Measurements from ENCODE around the gene TMEM52.

The TMEM52 gene

DNA sequence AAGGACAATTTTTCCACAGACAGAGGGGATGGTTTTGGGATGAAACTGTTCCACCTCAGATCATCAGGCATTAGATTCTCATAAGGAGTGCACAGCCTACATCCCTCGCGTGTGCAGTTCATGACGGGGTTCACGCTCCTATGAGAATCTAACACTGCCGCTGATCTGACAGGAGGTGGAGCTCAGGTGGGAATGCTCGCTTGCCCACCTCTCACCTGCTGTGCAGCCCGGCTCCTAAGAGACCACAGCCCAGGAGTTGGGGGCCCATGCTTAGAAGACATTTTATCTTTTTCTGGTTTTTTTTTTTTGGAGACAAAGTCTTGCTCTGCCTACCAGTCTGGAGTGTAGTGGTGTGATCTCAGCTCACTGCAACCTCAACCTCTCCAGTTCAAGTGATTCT, 44.2 kb downstream of the TMEM52 start:
- TF ChIP-seq SETDB1 (IDR thresholded peaks at IDR 0.05; ENCODE audit: insufficient read length, low read length) (peak; percentile 30), ZNF214 (tag by site-specific recombination; IDR thresholded peaks at IDR 0.05; ENCODE audit: borderline replicate concordance) (no peak), ZNF677 (tag by site-specific recombination; IDR thresholded peaks at IDR 0.05) (peak; percentile 72)
- Histone ChIP-seq H3K4me3 (ENCODE audit: low read depth, low read length) (no peak overlapping the region), H3K27ac (ENCODE audit: extremely low read depth, low read depth, low read length) (no peak overlapping the region), H3K9me3 (ENCODE audit: control insufficient read depth, insufficient read depth, low read depth, low read length) (no peaks in the 10 kb centered on the region), H3K4me1 (ENCODE audit: control insufficient read depth, insufficient read depth, low read length) (no peaks in the 10 kb centered on the region; the same call in 1 of the 2 replicates), H3K36me3 (ENCODE audit: control insufficient read depth in 2 of 2, insufficient read depth in 1 of 2, low read length in 2 of 2) (peaks cover 10 to 63% of the 10 kb centered on the region in 2 experiments; a peak in 2 of 3 replicates)
- POLR2A ChIA-PET: interaction anchor here (0.6 to 1.3 kb wide), 4 partner anchors 10 to 93 kb away, joined by 3 to 6 read pairs (median 4); no protein-coding TSS in a partner anchor
- CTCF ChIA-PET: interaction anchor here (0.9 to 1.1 kb wide), 2 partner anchors 10 to 170 kb away, joined by 3 to 4 read pairs; no protein-coding TSS in a partner anchor

- Histone ChIP-seq H3K27ac (ENCODE audit: extremely low read depth, low read depth, low read length) (no peak overlapping the region), H3K9me3 (ENCODE audit: control insufficient read depth, insufficient read depth, low read depth, low read length) (no peaks in the 10 kb centered on the region), H3K36me3 (ENCODE audit: control insufficient read depth in 2 of 2, insufficient read depth in 1 of 2, low read length in 2 of 2) (peaks cover 10 to 49% of the 10 kb centered on the region in 2 experiments; a peak in 2 of 3 replicates), H3K4me3 (ENCODE audit: low read depth, low read length) (no peak overlapping the region), H3K4me1 (ENCODE audit: control insufficient read depth, insufficient read depth, low read length) (no peaks in the 10 kb centered on the region; the same call in 1 of the 2 replicates)
- ChIA-PET POLR2A (interaction anchor here (1.4 kb wide), 1 partner anchor 10 kb away, joined by 4 read pairs; no protein-coding TSS in a partner anchor), CTCF (no interaction called here)
- TF ChIP-seq ZFHX2 (tag by site-specific recombination; conservative IDR thresholded peaks at IDR 0.05): peak; percentile 76
- TF ChIP-seq ZNF624 (tag by site-specific recombination; IDR thresholded peaks at IDR 0.05): no peak
- no peak for TF ChIP-seq ZNF221 (tag by site-specific recombination; IDR thresholded peaks at IDR 0.05; ENCODE audit: borderline replicate concordance)
- no peak for TF ChIP-seq ZNF37A (tag by site-specific recombination; IDR thresholded peaks at IDR 0.05)
- TF ChIP-seq IKZF3 (tag by site-specific recombination; IDR thresholded peaks at IDR 0.05): no peak
- TF ChIP-seq EGR2 (tag by site-specific recombination; IDR thresholded peaks at IDR 0.05; ENCODE audit: low read depth): peak; percentile 76
- no peak for TF ChIP-seq ZNF514 (tag by site-specific recombination; IDR thresholded peaks at IDR 0.05)
- TF ChIP-seq PRDM6 (tag by site-specific recombination; IDR thresholded peaks at IDR 0.05): no peak
- no peak for TF ChIP-seq ZNF292 (tag by site-specific recombination; IDR thresholded peaks at IDR 0.05; ENCODE audit: borderline replicate concordance, low read depth)
- TF ChIP-seq ZNF645 (tag by site-specific recombination; IDR thresholded peaks at IDR 0.05): no peak
- TF ChIP-seq, protein P1, sequence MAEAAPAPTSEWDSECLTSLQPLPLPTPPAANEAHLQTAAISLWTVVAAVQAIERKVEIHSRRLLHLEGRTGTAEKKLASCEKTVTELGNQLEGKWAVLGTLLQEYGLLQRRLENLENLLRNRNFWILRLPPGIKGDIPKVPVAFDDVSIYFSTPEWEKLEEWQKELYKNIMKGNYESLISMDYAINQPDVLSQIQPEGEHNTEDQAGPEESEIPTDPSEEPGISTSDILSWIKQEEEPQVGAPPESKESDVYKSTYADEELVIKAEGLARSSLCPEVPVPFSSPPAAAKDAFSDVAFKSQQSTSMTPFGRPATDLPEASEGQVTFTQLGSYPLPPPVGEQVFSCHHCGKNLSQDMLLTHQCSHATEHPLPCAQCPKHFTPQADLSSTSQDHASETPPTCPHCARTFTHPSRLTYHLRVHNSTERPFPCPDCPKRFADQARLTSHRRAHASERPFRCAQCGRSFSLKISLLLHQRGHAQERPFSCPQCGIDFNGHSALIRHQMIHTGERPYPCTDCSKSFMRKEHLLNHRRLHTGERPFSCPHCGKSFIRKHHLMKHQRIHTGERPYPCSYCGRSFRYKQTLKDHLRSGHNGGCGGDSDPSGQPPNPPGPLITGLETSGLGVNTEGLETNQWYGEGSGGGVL (tag by site-specific recombination; IDR thresholded peaks at IDR 0.05): no peak
These were observed 45.9 kb downstream of the TMEM52 start for GRCh38 chr1:1873186-1873585.

GRCh38 chr1:1872329-1872994, 46.6 kb downstream of the TMEM52 start:
- H3K27ac ChIP-seq (ENCODE audit: extremely low read depth, low read depth, low read length): no peak overlapping the region; the same call in 1 of the 2 replicates
- no peaks in the 10 kb centered on the region for H3K9me3 ChIP-seq (ENCODE audit: control insufficient read depth, insufficient read depth, low read depth, low read length)
- POLR2A ChIA-PET: interaction anchor here (0.6 to 1.2 kb wide), 2 partner anchors 27 to 223 kb away, joined by 3 read pairs; no protein-coding TSS in a partner anchor
- no peak overlapping the region for H3K4me3 ChIP-seq (ENCODE audit: low read depth, low read length)
- H3K36me3 ChIP-seq (ENCODE audit: control insufficient read depth in 2 of 2, insufficient read depth in 1 of 2, low read length in 2 of 2): peaks cover 10 to 46% of the 10 kb centered on the region in 2 experiments; a peak in 2 of 3 replicates
- CTCF ChIA-PET: interaction anchor here (0.5 kb wide), 1 partner anchor 14 kb away, joined by 3 read pairs; no protein-coding TSS in a partner anchor
- no peaks in the 10 kb centered on the region; the same call in 1 of the 2 replicates for H3K4me1 ChIP-seq (ENCODE audit: control insufficient read depth, insufficient read depth, low read length)
- TF ChIP-seq REST (tag by site-specific recombination; IDR thresholded peaks at IDR 0.05): no peak
- peak; percentile 66 for TF ChIP-seq SCRT2 (tag by site-specific recombination; IDR thresholded peaks at IDR 0.05)
- no peak for TF ChIP-seq ZNF239 (tag by site-specific recombination; IDR thresholded peaks at IDR 0.05)
- TF ChIP-seq, protein P2, sequence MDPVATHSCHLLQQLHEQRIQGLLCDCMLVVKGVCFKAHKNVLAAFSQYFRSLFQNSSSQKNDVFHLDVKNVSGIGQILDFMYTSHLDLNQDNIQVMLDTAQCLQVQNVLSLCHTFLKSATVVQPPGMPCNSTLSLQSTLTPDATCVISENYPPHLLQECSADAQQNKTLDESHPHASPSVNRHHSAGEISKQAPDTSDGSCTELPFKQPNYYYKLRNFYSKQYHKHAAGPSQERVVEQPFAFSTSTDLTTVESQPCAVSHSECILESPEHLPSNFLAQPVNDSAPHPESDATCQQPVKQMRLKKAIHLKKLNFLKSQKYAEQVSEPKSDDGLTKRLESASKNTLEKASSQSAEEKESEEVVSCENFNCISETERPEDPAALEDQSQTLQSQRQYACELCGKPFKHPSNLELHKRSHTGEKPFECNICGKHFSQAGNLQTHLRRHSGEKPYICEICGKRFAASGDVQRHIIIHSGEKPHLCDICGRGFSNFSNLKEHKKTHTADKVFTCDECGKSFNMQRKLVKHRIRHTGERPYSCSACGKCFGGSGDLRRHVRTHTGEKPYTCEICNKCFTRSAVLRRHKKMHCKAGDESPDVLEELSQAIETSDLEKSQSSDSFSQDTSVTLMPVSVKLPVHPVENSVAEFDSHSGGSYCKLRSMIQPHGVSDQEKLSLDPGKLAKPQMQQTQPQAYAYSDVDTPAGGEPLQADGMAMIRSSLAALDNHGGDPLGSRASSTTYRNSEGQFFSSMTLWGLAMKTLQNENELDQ (tag by site-specific recombination; IDR thresholded peaks at IDR 0.05; ENCODE audit: low read depth): no peak
